HG03469 (cell line): ENCODE results near the gene DPP4.

Experiments used
- ATAC-seq: cut with Tn5 transposase; IDR thresholded peaks from one replicate; pipeline ENCODE4 v1.9.1; 2021; ENCODE audit warnings: mild to moderate bottlenecking, moderate library complexity, moderate number of reproducible peaks; ENCODE audit not compliant: unreplicated experiment

The DPP4 gene

DNA sequence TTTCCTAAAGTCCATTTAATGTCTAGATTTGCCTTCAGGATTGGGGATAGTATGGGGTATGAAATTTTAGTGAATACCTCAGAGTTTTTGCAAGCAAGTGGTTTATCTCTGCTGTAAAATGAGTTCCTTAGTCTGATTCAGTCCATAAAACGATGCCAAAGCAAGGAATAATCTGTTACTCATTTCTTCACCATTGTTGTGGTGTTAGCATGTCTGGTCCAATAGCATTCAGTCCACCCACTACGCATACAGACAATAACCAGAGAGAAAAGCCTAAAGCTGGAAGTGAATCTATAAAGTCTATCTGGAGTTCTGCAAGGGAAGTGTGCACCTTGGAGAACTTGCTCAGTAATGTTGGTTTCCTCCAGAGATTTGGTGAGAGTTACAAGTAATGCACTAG lies 12.9 kb upstream of the DPP4 start:
- ATAC-seq, result no peak

DNA sequence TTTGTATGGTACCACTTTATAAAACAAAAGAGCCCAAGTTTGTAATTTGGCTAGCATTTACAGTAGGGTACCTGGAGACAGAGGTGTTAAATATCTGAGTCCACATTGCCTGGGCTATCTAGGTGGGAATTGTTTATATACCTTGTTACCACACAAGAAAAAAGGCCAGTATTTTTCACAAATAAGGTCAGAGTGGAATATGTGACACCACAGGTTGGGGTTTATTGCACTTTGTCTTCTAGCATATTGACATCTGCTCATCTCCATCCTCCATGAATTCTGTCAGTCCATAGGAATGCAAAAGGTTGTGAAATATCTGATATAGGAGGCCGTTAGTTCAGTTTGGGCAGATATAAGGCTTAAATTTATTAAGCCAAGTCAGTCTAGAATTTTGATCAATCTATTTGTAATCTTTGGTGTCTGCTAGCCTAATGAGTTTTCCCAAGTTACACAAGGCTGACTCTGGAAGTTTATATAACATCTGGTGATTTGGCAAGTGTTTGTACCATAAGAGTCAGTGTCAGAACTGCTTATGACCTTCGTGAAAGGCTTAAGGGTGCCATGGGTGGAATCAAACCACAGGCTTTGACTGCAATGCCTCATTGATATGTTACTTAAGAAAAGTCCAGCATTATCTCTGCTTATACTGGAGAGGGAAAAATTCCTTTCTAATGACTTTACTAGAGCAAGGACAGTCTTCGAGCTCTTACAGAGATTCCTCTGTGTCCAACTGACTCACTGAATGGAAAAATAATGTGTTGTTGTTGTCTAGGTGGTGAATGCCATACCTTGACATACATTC lies 11.3 kb upstream of the DPP4 start:
- ATAC-seq, result no peak

DNA sequence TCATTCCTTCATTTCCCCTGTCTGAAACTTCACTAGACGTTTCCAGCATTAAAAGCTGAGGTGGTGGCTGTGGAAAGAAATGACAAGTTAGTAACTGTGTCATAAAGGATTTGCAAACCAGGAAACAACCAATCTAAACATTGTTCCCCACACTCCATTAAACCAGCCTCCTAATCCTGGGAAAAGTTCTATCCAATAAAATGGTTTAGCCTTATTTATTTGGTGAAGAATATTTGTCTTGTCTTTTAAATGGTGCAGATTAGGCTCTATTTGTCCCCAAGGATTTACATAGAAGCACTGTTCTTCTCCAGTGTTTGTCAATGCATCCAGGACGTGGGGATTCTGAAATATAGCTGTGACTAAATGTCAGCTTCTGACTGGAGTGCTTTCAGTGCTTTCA lies 10.5 kb upstream of the DPP4 start:
- no peak for ATAC-seq

DNA sequence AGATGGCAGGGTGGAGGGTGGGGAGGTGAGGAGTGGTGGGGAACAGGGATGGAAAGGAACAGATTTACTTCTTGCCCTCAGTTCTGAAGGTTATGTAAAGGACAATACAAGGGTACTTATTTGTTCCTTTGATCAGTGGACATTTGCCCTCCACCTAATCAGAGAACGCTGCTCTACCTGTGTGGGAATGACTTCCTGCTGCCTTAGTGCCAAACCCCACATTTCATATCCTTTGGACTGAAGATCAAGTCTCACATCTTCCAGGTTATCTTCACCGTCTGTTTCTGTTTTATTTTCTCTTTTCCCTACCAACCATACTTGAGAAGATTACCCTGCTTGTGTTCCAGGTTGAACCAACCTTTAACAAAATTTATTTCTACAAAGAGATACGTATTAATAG lies 8.7 kb upstream of the DPP4 start:
- ATAC-seq, result no peak

DNA sequence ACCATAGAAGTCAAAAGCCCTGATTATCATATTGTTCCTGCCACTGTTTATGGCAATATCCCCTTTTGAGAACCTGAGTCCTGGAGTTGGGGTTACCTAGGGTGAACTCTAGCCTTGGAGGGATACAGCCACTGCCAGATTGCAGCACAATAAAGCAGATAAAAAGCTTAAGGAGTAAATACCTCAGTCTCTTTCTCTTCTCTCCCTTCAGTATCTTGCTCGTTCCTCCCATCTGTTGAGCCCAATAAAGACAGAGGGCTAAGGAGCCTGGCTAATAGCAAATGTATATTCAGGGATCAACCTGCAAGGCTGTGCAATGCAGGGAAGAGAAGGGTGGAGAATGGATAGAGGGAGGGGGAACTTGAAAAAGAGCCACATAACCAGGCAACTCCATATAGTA lies 8.0 kb upstream of the DPP4 start:
- ATAC-seq, result no peak

DNA sequence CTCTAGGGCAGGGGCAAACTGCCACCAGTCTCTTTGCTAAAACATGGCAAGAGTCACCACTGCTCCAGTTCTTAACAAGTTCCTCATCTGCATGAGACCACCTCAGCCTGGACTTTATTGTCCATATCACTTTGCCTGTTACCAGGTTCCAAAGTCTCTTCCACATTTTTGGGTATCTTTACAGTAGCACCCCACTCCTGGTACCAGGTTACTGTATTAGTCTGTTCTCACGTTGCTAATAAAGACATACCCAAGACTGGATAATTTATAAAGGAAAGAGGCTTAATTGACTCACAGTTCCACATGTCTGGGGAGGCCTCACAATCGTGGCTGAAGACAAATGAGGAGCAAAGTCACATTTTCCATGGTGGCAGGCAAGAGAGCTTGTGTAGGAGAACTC lies 5.5 kb upstream of the DPP4 start:
- ATAC-seq, result no peak

DNA sequence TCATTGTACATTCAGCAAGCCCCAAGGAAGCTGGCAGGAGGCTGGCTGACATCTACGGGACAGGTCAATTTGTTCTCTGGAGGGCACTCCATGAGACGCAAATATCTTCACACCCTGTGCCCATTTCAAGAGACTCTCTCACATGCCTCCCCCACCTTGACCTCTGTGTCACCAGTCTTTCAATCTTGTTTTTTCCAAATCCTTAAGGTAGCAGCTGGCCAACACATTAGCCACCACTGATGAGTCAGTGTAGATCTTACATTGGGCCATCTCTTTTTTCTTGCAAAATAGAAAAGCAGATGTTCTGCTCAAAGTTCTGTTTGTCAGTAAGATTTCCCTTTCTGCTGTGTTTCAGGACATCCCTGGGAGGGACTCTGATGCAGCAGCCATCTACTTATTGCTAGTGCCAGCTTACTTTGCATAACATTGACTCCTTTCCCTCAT lies 1.7 kb upstream of the DPP4 start:
- ATAC-seq, result no peak

DNA sequence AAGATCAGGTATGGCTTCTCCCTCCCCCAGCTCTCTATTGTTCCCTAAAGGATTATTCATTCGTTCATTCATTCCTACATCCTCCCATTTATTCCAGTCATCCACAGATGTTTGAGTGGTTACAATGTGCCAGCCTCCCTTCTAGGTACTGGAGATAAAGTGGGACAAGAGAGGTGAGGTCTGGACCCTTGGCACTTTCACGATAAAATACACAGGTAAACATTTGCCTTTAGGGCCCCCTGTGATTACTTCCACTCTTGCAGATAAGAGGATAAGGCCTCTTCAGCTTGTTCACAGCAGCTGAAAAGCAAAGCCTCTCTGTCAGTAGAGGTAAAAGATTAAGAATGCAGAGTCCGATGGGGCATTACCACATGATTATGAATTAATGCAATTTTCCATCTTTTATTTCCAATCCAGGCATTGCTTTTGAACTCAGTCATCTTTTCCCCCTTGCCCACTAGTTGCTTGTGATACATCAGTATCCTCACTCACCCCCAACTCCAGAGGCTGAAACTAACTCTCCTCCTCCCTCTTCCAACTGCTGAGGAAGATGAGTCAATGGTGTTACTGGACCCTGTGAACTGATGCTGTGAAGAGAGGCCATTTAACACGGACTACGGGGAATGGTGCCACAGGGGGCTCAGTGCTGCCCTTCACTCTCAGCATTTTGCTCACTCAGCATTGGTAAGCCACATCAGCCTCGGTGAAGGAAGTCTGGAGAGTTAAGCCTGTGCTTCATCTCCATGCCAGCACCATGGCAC lies 1.1 kb upstream of the DPP4 start:
- ATAC-seq, result no peak

DNA sequence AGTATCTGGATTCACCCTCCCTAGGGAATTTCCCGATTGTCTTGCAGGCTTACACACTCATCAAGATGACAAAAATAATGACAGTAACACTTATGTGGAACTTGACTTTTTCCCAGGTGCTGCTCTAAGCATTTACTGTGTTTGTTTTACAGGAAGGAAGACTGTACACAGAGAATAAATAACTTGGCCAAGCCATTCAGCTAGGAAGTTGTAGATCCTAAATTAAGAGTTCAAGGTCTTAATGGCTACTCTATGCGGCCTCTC lies 549 bp upstream of the DPP4 start:
- no peak for ATAC-seq

DNA sequence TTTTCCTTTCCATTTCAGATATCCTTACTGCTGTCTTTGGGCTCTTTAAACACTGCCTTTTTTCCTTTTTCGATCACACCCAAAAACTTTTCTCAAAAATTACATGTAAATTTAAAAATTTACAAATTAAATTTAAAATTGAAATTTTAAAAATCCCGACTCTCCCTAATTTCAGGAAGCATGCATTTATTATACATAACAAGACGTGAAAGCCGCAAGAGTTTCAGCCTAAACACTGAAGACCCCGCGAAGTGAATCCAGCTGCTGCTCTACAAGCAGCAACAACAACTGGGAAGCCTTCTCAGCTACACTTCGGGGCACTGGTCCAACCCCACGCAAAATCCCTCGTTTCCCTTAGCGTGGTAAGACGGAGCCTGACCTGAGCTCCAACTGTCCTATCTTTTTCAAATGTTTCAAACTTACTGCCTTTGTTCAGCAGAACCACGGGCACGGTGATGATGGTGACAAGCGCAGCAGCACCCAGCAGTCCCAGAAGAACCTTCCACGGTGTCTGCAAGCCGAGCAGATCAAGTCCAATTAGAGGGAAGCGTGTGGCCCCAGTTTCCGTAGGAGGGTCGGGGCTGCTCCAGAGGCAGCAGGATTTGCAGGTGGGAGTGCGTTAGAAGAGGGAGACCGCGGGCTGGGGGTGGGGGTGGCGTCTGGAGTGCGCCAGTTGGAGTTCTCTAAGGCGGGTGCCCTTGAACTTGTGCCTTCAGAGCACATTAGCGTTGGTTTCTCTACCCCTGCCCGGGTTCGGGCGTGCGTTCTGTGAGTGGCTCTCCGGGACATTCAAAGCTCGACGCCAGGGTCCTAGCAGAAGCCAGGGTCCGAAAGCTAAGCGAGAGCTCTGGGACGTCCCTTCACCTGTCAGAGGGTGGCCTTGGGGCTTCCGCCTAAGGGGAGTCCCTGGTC lies 783 bp downstream of the DPP4 start:
- no peak for ATAC-seq

DNA sequence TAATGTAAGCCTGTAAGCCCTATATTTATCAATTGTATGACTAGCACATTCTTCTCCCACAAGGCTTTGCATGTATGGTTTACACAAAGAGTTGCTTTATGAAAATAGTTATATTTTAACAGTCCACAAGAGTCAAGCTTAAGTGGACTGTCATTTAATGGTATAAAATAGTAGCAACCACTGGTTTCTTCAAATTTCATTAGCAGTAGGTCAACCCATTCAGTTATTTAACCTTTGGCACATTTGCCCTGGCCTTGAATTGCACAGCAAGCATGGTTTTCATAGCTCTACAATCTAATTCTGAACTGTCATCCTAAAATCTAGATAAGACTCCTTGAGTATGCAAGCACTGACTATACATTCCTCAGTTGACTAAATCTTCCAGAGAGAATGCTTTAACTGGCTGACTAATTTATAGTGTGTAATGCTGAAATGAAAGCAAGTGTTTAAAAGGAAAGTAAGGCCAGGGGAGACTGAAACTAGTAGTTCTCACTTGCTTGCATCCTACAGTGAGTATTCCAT lies 1.8 kb downstream of the DPP4 start:
- peak; percentile 53 for ATAC-seq

DNA sequence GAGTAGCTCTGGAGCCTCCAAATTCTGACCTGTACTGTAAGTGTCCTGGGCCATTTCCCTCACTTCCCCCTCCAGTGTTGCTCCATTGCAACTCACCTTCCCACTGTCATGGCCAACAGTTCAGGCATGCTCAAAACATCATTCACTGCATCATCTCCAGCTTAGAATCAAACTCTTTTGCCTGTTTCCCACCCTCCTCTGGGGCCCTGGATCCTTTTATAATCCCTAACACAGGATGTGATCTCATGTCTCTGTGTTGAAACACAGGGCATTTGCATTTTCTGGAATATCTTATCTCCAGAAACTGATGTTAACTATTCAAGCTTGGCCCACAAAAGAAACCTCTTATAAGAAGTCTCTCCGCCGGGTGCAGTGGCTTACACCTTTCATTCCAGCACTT lies 3.0 kb downstream of the DPP4 start:
- ATAC-seq, result no peak

DNA sequence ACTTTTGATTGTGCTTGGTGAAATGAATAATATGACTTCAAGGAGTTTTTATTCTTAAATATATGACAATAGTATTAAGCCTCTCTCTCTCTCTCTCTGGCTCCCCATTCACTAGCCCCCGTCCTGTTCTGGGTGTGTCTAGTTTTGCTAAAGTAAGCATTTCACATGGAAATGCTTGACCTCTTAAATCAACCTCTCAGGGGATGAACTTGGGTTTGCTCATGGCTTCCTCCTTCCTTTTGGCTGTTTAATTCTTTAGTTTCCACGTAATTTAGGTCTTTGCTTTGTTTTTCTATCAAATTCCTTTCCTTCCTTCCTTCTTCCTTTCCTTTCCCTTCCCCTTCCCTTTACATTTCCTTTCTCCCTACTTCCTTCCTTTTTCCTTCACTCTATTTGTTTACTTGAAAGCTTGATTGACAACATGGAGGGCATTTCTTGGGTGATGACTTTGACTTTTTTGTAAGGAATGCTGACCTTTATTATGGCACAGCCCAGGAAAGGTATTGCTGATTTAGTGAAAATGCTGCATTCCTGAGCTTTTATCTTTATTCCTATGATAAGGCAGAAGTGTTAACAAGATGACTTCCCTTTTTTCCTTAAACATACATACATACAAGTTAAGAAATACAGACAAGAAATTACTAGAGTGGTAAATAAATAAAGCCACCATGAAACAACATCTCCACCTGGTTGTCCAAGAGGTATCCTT lies 3.6 kb downstream of the DPP4 start:
- no peak for ATAC-seq

DNA sequence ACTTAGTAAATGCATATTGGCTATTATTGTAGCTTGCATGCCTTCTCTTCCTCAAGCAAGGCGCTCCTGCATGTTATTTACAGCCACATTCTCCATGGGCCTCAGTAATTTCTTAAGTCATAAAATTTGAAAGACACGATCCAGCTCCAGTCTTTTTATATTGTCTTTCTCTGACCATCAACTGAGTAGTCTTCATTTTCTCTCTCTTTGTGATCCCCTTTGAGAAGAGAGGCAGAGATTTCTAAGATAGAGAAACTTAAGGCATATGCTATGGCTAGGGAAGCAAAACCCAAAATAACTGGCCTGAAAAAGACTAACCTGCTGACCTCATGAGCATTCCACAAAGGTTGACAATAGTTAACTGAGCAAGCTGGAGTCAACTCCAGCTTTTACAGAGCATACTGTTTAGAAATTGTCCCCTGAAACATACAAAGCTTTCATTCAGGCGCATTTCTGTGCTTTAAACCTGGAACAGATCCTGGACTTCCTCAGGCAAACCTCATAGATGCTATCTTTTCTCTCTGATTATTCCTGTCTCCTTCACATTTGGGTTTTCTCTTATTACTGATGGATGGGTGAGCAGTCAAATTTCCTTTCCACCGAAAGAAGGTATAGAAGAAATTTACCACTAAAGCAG lies 4.6 kb downstream of the DPP4 start:
- no peak for ATAC-seq

DNA sequence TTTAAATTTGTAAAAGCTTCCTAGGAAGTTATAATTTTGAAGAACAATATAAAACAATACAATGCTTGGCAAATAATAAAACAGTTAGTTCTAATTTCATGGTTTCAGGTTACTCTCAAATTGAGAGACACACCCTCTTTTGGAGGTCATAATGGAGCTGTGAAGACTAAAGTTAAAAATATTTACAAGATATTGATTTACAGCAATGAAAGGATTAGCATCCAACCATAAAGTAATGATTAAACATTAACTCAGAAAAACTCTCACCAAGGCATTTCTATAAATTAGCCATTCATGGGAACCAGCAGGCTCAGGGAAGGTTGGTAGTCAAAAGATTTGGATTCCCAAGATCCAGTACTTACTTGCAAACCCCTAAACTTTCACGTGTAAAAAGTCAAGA lies 6.4 kb downstream of the DPP4 start:
- ATAC-seq, result no peak

DNA sequence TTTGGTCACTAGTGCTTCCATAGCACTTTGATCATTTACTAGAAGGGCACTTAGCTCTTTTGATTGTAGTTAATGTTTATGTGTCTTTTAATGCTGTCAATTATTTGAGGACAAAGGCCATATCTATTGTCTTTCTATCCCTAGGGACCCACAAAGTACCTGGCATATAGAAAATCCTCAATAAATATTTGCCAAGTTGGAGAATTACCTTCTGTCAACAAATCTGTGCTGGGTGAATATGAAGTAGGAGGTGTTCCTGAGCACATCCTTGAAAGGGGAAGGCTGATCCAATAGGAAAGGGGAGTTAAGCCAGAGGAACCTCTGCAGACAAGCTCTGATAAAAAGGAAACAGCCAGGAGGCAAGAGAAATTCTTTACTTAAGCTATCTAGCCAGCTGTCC lies 8.2 kb downstream of the DPP4 start:
- no peak for ATAC-seq

DNA sequence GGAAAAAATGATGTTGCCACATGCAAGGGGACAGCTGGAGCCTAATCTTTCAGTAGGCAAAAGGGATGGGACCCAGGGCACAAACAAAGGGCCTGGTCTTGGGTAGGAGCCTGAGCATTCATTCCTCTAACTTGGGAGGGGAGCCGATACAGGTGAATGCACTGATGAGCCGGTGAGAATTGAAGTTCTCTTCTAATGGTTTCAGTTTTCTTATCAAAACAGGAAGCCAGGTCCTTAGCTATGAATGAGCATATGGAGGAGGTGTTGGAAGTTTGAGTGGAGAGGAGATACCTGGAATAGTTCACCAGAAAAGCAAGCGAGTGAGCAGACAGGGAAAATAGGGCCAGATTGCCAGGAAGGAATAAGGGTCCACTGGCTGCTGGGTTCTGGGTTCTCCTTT lies 10.1 kb downstream of the DPP4 start:
- ATAC-seq, result peak; percentile 30

DNA sequence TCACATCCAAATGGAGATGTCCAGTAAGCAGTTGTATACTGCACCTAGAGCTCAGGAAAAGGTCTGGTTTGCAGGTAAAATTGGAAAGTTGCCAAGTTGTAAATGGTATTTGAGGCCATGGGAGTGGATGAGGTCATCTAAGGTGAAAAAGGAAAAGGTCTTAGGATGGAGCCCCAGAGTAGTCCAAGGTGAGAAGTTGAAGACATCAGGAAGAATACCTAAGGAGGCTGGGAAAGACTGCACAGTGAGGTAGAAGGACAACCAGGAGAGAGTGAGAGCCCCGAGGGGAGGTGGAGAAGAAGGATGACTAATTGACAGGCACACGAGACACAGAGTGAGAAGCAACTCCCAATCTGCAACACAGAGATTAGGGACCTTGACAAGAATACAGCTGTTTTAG lies 10.7 kb downstream of the DPP4 start:
- no peak for ATAC-seq

DNA sequence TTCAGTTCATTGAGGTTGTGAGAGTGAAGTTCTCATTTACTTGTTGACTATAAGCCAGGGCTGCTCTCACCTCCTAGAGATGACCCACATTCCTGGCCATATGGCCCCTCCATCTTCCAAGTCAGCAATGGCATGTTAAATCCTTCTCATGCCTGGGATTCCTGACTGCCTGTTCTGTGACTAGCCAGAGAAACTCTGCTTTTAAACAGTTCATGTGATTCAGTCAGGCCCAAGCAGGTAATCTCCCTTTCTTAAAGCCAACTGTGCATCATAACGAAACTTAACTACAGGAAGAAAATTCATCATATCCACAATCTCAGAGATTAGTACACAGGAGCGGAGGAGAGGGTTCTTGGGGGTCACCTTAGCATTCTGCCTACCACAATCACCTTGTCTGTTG lies 11.5 kb downstream of the DPP4 start:
- ATAC-seq, result no peak

DNA sequence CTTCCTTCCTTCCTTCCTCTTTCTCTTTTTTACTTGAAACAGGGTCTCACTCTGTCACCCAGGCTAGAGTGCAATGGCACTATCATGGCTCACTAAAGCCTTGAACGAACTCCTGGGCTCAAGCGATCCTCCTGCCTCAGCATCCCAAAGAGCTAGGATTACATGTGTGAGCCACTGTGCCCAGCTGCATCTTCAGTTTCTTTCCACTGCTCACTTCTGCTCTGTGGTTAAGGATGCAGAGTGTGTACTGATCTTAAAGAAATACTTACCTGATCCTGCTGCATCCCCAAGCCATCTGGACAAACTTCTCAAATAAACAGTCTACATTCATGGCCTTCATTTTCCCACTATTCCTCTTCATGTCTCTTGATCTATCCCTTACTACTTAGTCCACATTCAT lies 13.0 kb downstream of the DPP4 start:
- no peak for ATAC-seq
